SKM-1 (cell line): ENCODE measurements around the gene KCTD18.

Experiments used
- DNase-seq: peaks from one replicate; lab custom pipeline; 2025; ENCODE audit not compliant: unreplicated experiment; lab: John Stamatoyannopoulos, UW

Gene KCTD18

GRCh38 chr2:200456567-200456966, 53.3 kb downstream of the KCTD18 start:
- DNase-seq: no peak

- no peak for DNase-seq
Measured at GRCh38 chr2:200455958-200456421, 53.9 kb downstream of the KCTD18 start.

- no peak for DNase-seq
Measured at GRCh38 chr2:200454927-200455801, 54.7 kb downstream of the KCTD18 start.

DNA sequence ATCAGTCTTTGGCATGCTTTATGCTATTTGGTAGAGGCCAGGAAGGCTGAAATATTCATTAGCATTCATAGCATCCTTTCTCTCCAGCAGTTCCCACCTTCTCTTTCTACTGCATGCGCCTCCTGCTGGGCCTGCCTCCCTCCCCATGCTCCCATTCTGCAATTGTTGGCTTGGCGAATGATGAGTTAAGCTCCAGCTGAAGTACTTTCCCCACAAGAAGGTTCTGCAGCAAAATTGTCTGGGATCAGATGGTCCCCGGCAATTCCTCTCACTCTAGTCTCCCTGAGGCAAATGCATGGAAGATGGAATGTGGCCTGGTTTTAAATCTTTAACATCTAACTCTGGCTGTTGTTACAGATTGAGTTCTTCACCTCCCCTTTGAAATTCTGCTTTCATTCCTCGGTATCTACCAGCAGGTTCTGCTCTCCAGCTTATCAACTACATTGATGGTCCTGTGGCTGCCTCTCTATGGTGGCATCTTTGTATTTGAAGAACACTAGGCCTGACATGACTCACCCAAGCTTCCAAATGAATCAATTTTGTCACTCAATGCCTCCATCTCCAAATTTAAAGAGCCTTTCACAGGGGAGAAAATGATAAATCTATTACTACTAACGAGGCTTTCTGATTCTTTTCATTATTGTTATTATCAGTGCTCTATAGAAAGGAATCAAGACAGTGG, 55.9 kb downstream of the KCTD18 start:
- DNase-seq: no peak

DNA sequence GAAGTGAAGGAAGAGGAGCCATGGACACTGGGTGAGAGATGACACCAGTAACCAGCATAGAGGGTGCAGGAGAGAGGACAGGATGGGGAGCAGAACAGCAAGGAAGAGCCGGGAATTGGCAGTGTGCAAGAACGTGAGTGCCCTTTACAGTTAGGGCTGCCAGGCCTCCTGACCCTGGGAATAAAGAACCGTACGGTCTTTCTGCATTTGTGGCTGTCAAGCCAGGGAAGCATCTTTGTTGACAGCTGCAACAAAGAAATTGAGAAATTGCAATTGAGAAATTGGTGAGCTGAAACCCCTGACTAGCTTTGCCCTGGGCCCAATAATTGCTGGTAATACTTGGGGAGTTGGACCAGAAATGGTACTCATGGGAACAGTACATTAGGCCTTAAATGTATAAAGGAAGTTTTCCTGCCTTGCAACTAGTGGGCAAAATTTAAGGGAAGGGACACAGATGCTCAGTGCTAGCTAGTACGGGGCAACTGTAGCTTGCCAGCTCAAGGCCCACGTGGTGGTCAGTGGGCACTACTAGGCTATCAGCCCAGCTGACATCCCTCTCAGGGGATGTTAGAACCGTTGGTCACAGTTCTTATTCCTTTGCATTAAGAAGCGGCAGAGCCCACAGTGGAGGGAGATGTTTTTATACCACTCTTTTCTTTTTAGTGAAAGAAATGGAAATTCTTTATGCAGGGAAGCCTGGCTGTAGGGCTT, 56.6 kb downstream of the KCTD18 start:
- DNase-seq: no peak

- DNase-seq: no peak
Measured at GRCh38 chr2:200452377-200452776, 57.5 kb downstream of the KCTD18 start.

- no peak for DNase-seq
Measured at GRCh38 chr2:200451511-200451910, 58.4 kb downstream of the KCTD18 start.

DNA sequence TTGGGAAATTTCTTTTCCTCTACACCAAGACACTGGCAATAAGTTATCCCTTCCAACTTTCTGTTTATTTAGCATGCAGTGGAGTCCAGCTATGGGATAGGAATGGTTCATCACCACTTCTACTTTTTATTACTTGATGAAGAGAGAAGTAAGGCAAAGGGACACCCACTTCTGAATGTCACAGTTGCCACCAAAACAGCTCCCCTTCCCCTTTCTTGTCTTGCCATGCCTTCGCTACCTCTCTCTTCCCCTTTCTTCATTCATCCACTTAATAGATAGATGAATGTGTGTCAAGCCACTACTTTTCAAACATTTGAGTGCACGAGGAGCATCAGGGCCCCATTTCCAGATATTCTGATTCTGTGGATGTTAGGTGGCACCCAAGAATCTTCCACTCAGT, 59.6 kb downstream of the KCTD18 start:
- no peak for DNase-seq

DNA sequence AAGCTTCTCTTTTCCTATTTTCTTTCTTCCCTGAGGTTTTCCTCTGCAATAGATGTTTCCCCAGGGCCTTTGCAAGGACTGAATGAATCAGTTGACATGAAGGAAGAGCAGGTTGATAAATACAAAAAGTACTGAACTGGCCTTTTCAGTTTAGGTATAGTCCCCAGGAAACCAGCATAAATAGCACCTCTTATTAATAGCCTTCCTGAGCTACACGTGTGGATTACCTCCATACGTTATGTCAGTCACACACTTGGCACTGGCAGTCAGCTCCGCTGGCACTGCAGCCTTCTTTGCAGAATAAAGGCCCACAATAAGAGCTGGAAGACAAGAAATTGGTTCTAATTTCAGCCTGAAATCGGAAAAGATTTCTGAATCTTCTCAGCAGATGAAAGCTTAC, 60.7 kb downstream of the KCTD18 start:
- no peak for DNase-seq

DNA sequence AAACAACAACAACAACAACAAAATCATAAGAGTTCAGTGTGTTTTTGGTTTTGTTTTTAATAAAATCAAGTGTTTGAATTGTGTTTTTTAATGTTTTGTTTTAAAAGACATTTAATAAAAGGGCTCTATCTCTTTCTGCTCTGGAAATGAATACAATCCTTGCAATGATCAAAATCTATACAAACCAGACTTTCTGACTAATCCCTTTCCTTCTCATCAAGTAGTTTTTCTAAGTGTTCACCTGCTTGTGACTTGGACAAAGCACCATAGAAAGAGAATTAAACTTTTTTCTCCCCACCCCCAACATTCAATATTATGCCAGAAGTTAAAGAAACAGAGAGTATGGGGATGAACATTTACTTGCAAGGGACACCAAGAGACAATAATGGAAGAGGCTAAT, 61.4 kb downstream of the KCTD18 start:
- no peak for DNase-seq

- no peak for DNase-seq
Measured at GRCh38 chr2:200447139-200447855, 62.6 kb downstream of the KCTD18 start.

- no peak for DNase-seq
Measured at GRCh38 chr2:200446612-200447011, 63.3 kb downstream of the KCTD18 start.

DNA sequence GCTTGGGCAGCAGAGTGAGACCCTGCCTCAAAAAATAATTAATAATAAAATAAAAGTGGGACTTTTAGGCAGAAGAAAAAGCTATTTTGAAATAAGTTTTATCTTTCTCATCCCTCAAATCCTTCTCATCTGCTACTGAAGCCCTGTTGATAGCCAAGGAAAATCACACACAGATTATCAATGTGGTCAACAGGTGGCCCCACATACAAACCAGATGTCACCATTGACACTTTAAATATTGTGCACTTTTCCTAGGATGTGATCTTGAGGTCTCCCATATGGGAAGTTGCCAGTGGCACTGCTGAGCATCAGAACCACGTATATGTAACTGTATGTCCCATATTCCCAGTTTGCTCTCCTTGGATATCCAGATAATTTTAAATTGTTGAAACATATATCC, 64.6 kb downstream of the KCTD18 start:
- no peak for DNase-seq

DNA sequence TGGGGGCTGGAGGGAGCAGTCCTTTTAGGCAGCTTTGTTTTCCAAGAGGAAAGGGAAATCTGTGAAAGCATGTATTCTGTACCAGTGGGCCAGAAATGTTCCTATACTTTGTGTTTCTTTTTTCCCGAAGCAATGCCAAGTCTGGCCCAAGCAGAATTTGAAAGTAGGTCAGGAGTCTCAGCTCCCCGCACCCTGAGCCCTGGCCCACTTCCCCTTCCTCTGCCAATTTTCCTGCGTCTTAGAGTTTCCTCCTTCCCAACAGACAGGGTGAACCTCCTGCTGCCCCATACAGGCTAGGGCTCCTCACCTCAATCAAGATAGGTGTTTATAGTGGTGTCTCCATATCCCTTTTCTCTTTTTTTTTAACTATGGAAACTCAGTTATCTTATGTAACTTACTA, 65.3 kb downstream of the KCTD18 start:
- DNase-seq: no peak

- no peak for DNase-seq
Measured at GRCh38 chr2:200443916-200444315, 66.0 kb downstream of the KCTD18 start.

DNA sequence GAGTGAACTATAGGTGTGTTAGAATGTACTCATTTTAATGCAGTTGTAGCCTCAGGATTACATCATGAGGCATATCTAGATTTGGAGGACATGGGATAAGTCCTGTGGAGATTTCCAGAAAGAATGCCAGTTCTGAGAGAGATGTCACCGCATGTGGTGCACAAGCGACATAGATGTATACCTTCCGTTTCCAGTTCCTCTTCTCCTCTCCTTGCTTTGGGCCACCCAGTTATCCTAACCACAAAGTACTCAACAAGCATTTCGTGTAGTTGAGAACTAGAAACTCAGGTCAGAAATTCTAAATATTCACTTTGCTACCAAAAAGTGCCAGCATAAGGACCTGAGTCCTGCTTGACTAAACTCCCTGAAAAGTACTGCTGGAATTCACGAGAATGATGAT, 66.5 kb downstream of the KCTD18 start:
- DNase-seq: no peak

DNA sequence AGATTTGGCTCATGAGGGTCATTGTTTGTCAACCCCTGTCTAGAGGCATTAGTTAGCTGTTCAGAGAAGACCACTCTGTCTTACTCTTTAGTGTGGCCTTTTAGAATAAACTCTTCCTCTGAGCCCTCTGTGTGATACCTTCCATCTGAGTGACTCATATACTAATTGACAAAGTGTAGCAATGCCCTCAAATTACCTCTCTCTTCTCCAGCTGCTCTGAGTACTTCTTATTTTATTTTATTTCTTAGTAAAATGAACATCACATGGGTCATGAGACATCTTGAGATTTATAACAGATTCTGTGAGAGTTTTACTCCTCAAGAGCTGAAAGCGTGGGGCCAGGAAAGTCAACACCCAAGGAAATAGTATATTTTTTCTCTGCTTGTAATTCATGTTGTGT, 67.4 kb downstream of the KCTD18 start:
- no peak for DNase-seq

GRCh38 chr2:200439981-200440380, 69.9 kb downstream of the KCTD18 start:
- DNase-seq: no peak
